Fibroblast of lung (primary cell): ENCODE results near the gene BRDT. TPM values are rescaled to one million over a fixed set of nuclear protein-coding genes. Genes with fewer than 3 reads are reported as not detected.

ENCODE experiments used
- DNase-seq, 2 donors: peaks; one replicate each; pipeline versions ENCODE4 v3.0.0 to v3.0.0-alpha.2; 2010; ENCODE audit warnings: low read depth in 2 of 2
- H2AFZ ChIP-seq: 2 replicates; pipeline ENCODE4 v1.5.1; 2012; ENCODE audit warnings: low read length, control low read depth, inconsistent platforms
- H3K27ac ChIP-seq: 2 replicates; pipeline ENCODE4 v1.5.1; 2011; ENCODE audit warnings: low read length, control low read depth; ENCODE audit not compliant: insufficient read depth
- H3K27me3 ChIP-seq: 2 replicates; pipeline ENCODE4 v1.5.1; 2011; ENCODE audit warnings: mild to moderate bottlenecking, low read length; ENCODE audit not compliant: control insufficient read depth, insufficient read depth
- H3K36me3 ChIP-seq: 2 replicates; pipeline ENCODE4 v1.5.1; 2011; ENCODE audit warnings: low read length; ENCODE audit not compliant: control insufficient read depth, insufficient read depth
- H3K4me1 ChIP-seq: 2 replicates; pipeline ENCODE4 v1.5.1; 2011; ENCODE audit warnings: low read length; ENCODE audit not compliant: control insufficient read depth, insufficient read depth; ENCODE audit errors: extremely low read depth
- H3K4me2 ChIP-seq: 2 replicates; pipeline ENCODE4 v1.5.1; 2011; ENCODE audit warnings: low read length, control low read depth; ENCODE audit not compliant: insufficient read depth; ENCODE audit errors: extremely low read depth
- H3K4me3 ChIP-seq, 4 experiments: fragments of 200-600 bp in 1 of 4; sonication (generic) in 1 of 4; replicated peaks in 1 of 4; 2 replicates each; pipeline ENCODE4 v1.5.1; 2011 to 2016; ENCODE audit warnings: low read length in 4 of 4, low read depth in 3 of 4, mild to moderate bottlenecking in 3 of 4, control low read depth in 2 of 4, inconsistent platforms in 1 of 4, mixed read lengths in 1 of 4; ENCODE audit not compliant: insufficient read depth in 1 of 4; ENCODE audit errors: control extremely low read depth in 1 of 4
- H3K79me2 ChIP-seq: 2 replicates; pipeline ENCODE4 v1.5.1; 2012; ENCODE audit warnings: mild to moderate bottlenecking, low read length, inconsistent platforms; ENCODE audit not compliant: control insufficient read depth, insufficient read depth
- H3K9ac ChIP-seq: 2 replicates; pipeline ENCODE4 v1.5.1; 2011; ENCODE audit warnings: mild to moderate bottlenecking, low read length, control low read depth; ENCODE audit not compliant: insufficient read depth
- H3K9me3 ChIP-seq: 2 replicates; pipeline ENCODE4 v1.5.1; 2012; ENCODE audit warnings: low read depth, low read length; ENCODE audit not compliant: control insufficient read depth, insufficient read depth
- H4K20me1 ChIP-seq: 2 replicates; pipeline ENCODE4 v1.5.1; 2011; ENCODE audit warnings: low read length; ENCODE audit not compliant: control insufficient read depth, insufficient read depth; ENCODE audit errors: extremely low read depth
- CTCF ChIP-seq, 2 donors: IDR thresholded peaks in 1 of 2; conservative IDR thresholded peaks in 1 of 2; 1 replicate in 1 of 2; 2 replicates in 1 of 2; pipeline ENCODE4 v1.5.1; 2011 to 2012; ENCODE audit warnings: low read length in 2 of 2, control low read depth in 1 of 2, inconsistent platforms in 1 of 2, low read depth in 1 of 2, mild to moderate bottlenecking in 1 of 2
- EZH2 ChIP-seq: IDR thresholded peaks from 2 replicates; pipeline ENCODE4 v1.5.1; 2012; ENCODE audit warnings: low read length, control low read depth, mild to moderate bottlenecking; ENCODE audit errors: missing control alignments
- polyA plus RNA-seq, 2 donors: library from polyadenylated mRNA; depleted of rRNA in 1 of 2; stranded (reverse) in 1 of 2; unstranded in 1 of 2; fragments of >200 nt; gene quantifications; 2 replicates each; pipeline ENCODE4 v1.2.1, GENCODE V29; 2011 to 2012; ENCODE audit warnings: missing spikeins in 1 of 2
- total RNA-seq: library from RNA; depleted of rRNA; stranded (reverse); fragments of >200 nt; gene quantifications from 2 replicates; pipeline ENCODE4 v1.2.1, GENCODE V29; 2014

The BRDT gene
- total and polyA plus RNA-seq, 2 donors (not counting 1 experiment from before 2014, with no cell fraction given): not detected

GRCh38 chr1:91912266-91912665, 36.9 kb upstream of the BRDT start:
- DNase-seq: no peak
- H3K9me3 ChIP-seq: no peaks in the 10 kb centered on the region
- H3K79me2 ChIP-seq: no peaks in the 10 kb centered on the region
- no peak overlapping the region for H3K9ac ChIP-seq
- H4K20me1 ChIP-seq: no peaks in the 10 kb centered on the region
- no peaks in the 10 kb centered on the region for H3K27me3 ChIP-seq
- TF ChIP-seq EZH2: no peak
- no peak for TF ChIP-seq CTCF (conservative IDR thresholded peaks at IDR 0.05 in 1 of 2, IDR thresholded peaks at IDR 0.05 in 1 of 2; ENCODE audit: low read depth in 1 of 2, low read length in 2 of 2)
- H3K4me2 ChIP-seq: no peak overlapping the region
- H3K36me3 ChIP-seq: no peaks in the 10 kb centered on the region
- H2AFZ ChIP-seq: no peak overlapping the region
- H3K4me3 ChIP-seq: no peak overlapping the region
- no peak overlapping the region for H3K27ac ChIP-seq
- peaks cover 3% of the 10 kb centered on the region for H3K4me1 ChIP-seq

GRCh38 chr1:91913018-91913417, 36.2 kb upstream of the BRDT start:
- no peak overlapping the region for H3K9ac ChIP-seq
- DNase-seq: peak in 1 of 2 donors; percentile 35
- no peaks in the 10 kb centered on the region for H3K79me2 ChIP-seq
- no peak overlapping the region for H3K27ac ChIP-seq
- no peak overlapping the region for H3K4me2 ChIP-seq
- no peaks in the 10 kb centered on the region for H3K9me3 ChIP-seq
- H3K27me3 ChIP-seq: no peaks in the 10 kb centered on the region
- H2AFZ ChIP-seq: no peak overlapping the region
- no peaks in the 10 kb centered on the region for H4K20me1 ChIP-seq
- TF ChIP-seq CTCF (conservative IDR thresholded peaks at IDR 0.05 in 1 of 2, IDR thresholded peaks at IDR 0.05 in 1 of 2; ENCODE audit: low read depth in 1 of 2, low read length in 2 of 2): no peak
- no peak for TF ChIP-seq EZH2
- H3K4me1 ChIP-seq: peaks cover 3% of the 10 kb centered on the region
- no peak overlapping the region for H3K4me3 ChIP-seq
- H3K36me3 ChIP-seq: no peaks in the 10 kb centered on the region

- no peak for TF ChIP-seq CTCF (conservative IDR thresholded peaks at IDR 0.05 in 1 of 2, IDR thresholded peaks at IDR 0.05 in 1 of 2; ENCODE audit: low read depth in 1 of 2, low read length in 2 of 2)
- no peak for TF ChIP-seq EZH2
- H3K9me3 ChIP-seq: no peaks in the 10 kb centered on the region
- H3K79me2 ChIP-seq: no peaks in the 10 kb centered on the region
- H3K9ac ChIP-seq: no peak overlapping the region
- no peak for DNase-seq
- no peaks in the 10 kb centered on the region for H4K20me1 ChIP-seq
- H3K27ac ChIP-seq: no peak overlapping the region
- peaks cover 3% of the 10 kb centered on the region for H3K4me1 ChIP-seq
- no peak overlapping the region for H3K4me3 ChIP-seq
- no peak overlapping the region for H3K4me2 ChIP-seq
- no peaks in the 10 kb centered on the region for H3K36me3 ChIP-seq
- H2AFZ ChIP-seq: no peak overlapping the region
- no peaks in the 10 kb centered on the region for H3K27me3 ChIP-seq
Measured at GRCh38 chr1:91916046-91916445, 33.2 kb upstream of the BRDT start.
